Testis (tissue), 3 donors: ENCODE data around the gene MED17. TPM values are rescaled to one million over a fixed set of nuclear protein-coding genes. Genes with fewer than 3 reads are reported as not detected.
A peak's percentile ranks its signal among the peaks of the same experiment; 100 is the strongest.
"Not testable (repeated sequence)": the region's sequence is repeated elsewhere in the genome, so short reads cannot be mapped to it uniquely, and the experiment has no call there.

ENCODE experiments used
- DNase-seq: peaks from one replicate; pipeline ENCODE4 v3.0.0-alpha.2; 2019
- H3K27ac ChIP-seq, 2 donors: fragments of 200-600 bp; sonication (generic); one replicate each; pipeline ENCODE4 v1.5.1; 2019
- H3K27me3 ChIP-seq: fragments of 200-600 bp; sonication (generic); one replicate; pipeline ENCODE4 v1.5.1; 2019
- H3K36me3 ChIP-seq: fragments of 200-600 bp; sonication (generic); one replicate; pipeline ENCODE4 v1.5.1; 2017; ENCODE audit warnings: low read depth; ENCODE audit errors: missing control alignments
- H3K4me1 ChIP-seq: fragments of 200-600 bp; sonication (generic); one replicate; pipeline ENCODE4 v1.5.1; 2019
- H3K4me3 ChIP-seq, 2 donors: fragments of 200-600 bp; sonication (generic); one replicate each; pipeline ENCODE4 v1.5.1; 2017 to 2019
- H3K9me3 ChIP-seq: fragments of 200-600 bp; sonication (generic); one replicate; pipeline ENCODE4 v1.5.1; 2017
- POLR2A ChIP-seq: fragments of 450-650 bp; IDR thresholded peaks from one replicate; pipeline ENCODE4 v1.6.1; 2017; ENCODE audit warnings: antibody characterized with exemption, mild to moderate bottlenecking, moderate library complexity
- WGBS, 2 donors: methylation state at CpG; one replicate each; pipeline ENCODE4 v1.1.5; 2018; 5-methylcytosine and 5-hydroxymethylcytosine counted together
- intact Hi-C: fragments of 100-400 bp; cut with DNase I; formaldehyde crosslinking; loops from one replicate; pipeline ENCODE4 v1.15.1; 2023; ENCODE audit warnings: low total_unique reads
- polyA plus RNA-seq: library from polyadenylated mRNA; stranded (reverse); fragments of 350-450 nt; fragmentation: Illumina TruSeq; extraction: RNeasy Lipid Tissue Mini Kit (QIAGEN cat#74804); gene quantifications from one replicate; pipeline ENCODE4 v1.2.3, GENCODE V29; 2014; ENCODE audit warnings: low read depth, low replicate concordance; ENCODE audit not compliant: insufficient read depth
- total RNA-seq, 2 donors: library from RNA; depleted of rRNA; stranded (reverse); fragments of >200 nt; gene quantifications; one replicate each; pipeline ENCODE4 v1.2.3, GENCODE V29; 2016
- TF ChIP-seq, protein P1 (sequence below), 3 experiments: fragments of 450-650 bp in 2 of 3; fragments of 200-600 bp in 1 of 3; sonication (generic) in 1 of 3; IDR thresholded peaks; one replicate each; pipeline ENCODE4 v1.5.1; 2016 to 2019; ENCODE audit warnings: antibody characterized with exemption in 3 of 3, mild to moderate bottlenecking in 2 of 3, moderate library complexity in 1 of 3

MED17 gene
- total and polyA plus RNA-seq, 3 donors from 2014 or later = 22.4 to 29.8 (median 23.2) TPM

DNA sequence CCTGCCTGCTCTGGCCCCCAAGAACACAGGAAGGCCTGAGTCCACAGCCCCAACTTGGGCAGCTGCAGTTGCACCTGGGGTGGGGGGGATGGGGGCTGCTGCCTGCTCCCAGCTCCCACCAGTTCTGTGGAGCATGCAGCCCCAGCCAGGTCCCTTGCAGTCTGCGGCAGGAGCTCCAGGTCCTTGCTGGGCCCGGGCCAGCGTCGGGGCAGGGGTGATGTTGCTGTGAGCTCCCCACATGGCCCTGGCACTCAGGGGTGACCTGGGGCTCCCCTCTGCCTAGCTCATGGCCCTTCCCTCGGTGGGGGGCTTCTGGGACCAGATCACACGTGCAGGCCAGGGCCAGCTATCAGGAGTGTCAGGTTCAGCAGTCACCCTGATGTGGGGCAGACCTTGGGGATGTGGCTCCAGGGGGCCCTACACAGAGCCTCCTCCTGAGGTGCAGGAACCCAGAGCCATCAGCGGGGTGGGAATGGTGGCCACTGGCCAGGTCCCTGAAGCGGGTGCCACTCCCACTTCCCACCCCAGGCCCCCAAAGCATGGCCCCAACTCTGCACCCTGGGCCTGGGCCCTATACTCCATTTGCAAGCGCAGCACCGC lies 10.4 kb upstream of the MED17 start:
- no peak overlapping the region for H3K4me3 ChIP-seq
- H3K9me3 ChIP-seq = no peaks in the 10 kb centered on the region
- H3K27me3 ChIP-seq = no peaks in the 10 kb centered on the region
- H3K27ac ChIP-seq = no peak overlapping the region
- intact Hi-C loops = no loop called here
- no peaks in the 10 kb centered on the region for H3K36me3 ChIP-seq
- TF ChIP-seq, protein P1, sequence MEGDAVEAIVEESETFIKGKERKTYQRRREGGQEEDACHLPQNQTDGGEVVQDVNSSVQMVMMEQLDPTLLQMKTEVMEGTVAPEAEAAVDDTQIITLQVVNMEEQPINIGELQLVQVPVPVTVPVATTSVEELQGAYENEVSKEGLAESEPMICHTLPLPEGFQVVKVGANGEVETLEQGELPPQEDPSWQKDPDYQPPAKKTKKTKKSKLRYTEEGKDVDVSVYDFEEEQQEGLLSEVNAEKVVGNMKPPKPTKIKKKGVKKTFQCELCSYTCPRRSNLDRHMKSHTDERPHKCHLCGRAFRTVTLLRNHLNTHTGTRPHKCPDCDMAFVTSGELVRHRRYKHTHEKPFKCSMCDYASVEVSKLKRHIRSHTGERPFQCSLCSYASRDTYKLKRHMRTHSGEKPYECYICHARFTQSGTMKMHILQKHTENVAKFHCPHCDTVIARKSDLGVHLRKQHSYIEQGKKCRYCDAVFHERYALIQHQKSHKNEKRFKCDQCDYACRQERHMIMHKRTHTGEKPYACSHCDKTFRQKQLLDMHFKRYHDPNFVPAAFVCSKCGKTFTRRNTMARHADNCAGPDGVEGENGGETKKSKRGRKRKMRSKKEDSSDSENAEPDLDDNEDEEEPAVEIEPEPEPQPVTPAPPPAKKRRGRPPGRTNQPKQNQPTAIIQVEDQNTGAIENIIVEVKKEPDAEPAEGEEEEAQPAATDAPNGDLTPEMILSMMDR (IDR thresholded peaks at IDR 0.05) = no peak
- TF ChIP-seq POLR2A = no peak
- no peak for DNase-seq
- 100% methylated on average over 1 to 8 of the region's 10 CpGs for WGBS, 2 donors
- no peaks in the 10 kb centered on the region for H3K4me1 ChIP-seq

DNA sequence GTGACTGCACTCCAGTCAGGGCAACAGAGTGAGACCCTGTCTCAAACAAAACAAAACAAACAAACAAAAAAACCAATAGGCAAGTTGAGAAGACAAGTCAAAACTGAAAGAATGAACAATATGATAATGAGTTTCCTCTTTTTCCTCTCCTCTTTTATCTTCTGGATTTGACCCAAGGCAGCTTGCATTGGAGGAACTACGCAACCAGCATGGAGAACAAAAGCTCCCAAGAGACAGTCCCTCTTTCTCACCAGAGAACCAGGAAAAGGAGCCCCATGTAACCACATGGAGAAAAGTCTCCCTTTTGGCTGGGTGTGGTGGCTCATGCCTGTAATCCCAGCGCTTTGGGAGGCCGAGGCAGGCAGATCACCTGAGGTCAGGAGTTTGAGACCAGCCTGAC lies 9.5 kb upstream of the MED17 start:
- H3K27me3 ChIP-seq, H3K36me3 ChIP-seq, H3K27ac ChIP-seq, H3K4me1 ChIP-seq, DNase-seq, H3K9me3 ChIP-seq, H3K4me3 ChIP-seq, intact Hi-C loops: not testable (repeated sequence)
- 68 to 80% methylated on average over 3 of the region's 3 CpGs for WGBS, 2 donors

DNA sequence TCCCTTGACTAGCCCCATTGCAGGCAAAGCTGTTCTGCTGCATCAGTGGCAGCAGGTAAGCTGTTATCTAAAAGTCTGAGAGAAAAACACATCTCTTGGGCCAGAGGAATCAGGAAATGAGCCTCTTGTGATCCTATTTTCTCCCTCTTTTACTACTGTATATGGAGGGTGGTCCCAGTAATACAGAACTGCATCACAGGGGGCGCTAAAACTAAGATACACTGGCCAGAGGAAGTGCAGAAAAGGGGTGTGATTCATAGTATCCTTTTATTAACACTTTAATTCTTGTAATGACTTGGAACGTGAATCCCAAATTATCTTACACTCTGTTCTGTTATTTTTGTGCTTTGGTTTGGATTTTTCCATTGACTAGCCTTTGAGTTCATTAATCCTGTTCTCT lies 8.8 kb upstream of the MED17 start:
- H3K27me3 ChIP-seq = no peaks in the 10 kb centered on the region
- H3K4me3 ChIP-seq = no peak overlapping the region
- WGBS, 2 donors = 53 to 69% methylated on average over 2 of the region's 2 CpGs
- H3K9me3 ChIP-seq = no peaks in the 10 kb centered on the region
- intact Hi-C loops = no loop called here
- TF ChIP-seq, protein P1 (IDR thresholded peaks at IDR 0.05) = no peak
- TF ChIP-seq POLR2A = no peak
- no peaks in the 10 kb centered on the region for H3K4me1 ChIP-seq
- DNase-seq = no peak
- H3K27ac ChIP-seq = no peak overlapping the region
- H3K36me3 ChIP-seq = no peaks in the 10 kb centered on the region

DNA sequence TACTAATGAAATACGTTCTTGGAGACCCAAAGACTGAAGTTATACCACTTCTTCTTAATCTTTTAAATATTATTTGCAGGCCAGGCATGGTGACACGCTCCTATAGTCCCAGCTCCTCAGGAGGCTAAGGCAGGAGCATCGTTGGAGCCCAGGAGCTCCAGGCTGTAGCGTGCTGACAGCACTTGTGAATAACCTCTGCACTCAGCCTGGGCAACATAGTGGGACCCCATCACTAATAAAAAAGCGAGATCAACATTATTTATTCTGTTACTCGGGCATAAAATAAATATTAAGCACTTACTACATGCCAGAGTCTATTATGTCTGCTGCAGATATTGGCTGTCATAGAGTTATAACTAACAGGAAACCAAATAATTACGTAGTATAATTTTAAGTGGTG lies 720 bp upstream of the MED17 start:
- TF ChIP-seq, protein P1 (IDR thresholded peaks at IDR 0.05) = no peak
- TF ChIP-seq POLR2A = no peak
- Histone ChIP-seq H3K27me3 (no peaks in the 10 kb centered on the region), H3K9me3 (no peaks in the 10 kb centered on the region), H3K36me3 (no peaks in the 10 kb centered on the region), H3K4me1 (peaks cover 9% of the 10 kb centered on the region), H3K4me3 (peak overlapping the region; percentile 92 to 94), H3K27ac (peak overlapping the region; percentile 90 to 92)
- intact Hi-C loops = no loop called here
- WGBS, 2 donors = 37 to 38% methylated on average over 7 of the region's 7 CpGs
- DNase-seq = no peak

DNA sequence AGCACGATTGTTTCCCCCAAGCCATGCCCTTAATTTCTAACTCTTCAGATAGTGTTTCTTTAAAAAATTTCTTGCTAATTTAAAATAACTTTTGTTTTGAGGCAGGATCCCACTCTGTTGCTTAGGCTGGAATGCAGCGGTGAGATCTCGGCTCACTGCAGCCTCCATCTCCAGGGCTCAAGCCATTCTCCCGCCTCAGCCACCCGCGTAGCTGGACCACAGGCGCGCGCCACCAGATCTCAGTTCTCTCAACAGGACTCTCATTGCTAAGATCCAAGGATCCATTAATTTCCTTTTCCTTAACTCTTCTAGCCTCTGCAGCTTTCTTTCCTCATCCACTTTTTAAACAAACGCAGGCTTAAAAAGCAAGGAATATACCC lies 327 bp upstream of the MED17 start:
- WGBS, 2 donors = 0% methylated on average over 10 of the region's 10 CpGs
- no peaks in the 10 kb centered on the region for H3K27me3 ChIP-seq
- H3K4me1 ChIP-seq = peaks cover 9% of the 10 kb centered on the region
- peak overlapping the region; percentile 90 to 92 for H3K27ac ChIP-seq
- TF ChIP-seq POLR2A = no peak
- TF ChIP-seq, protein P1 (IDR thresholded peaks at IDR 0.05) = no peak
- peak overlapping the region; percentile 92 to 94 for H3K4me3 ChIP-seq
- DNase-seq = no peak
- H3K9me3 ChIP-seq = no peaks in the 10 kb centered on the region
- H3K36me3 ChIP-seq = no peaks in the 10 kb centered on the region
- intact Hi-C loops = no loop called here
